ENCODE data around the gene ARHGEF3. TPM values are rescaled to one million over a fixed set of nuclear protein-coding genes. Genes with fewer than 3 reads are reported as not detected.

ARHGEF3 gene
- polyA plus RNA-seq, 3 donors, result 71.4 to 81.2 (median 77.9) TPM

Other genes with a start within 250 kb of the ARHGEF3 start
- gene CCDC66, start 244.8 kb downstream of the ARHGEF3 start, polyA plus RNA-seq (ENCODE audit: insufficient read length in 3 of 3), result 10 to 100 TPM; 30.3 to 57.1 (median 39.6) TPM
- 10 to 100 TPM; 73.8 to 87.4 (median 77.2) TPM for gene TASOR, start 118.7 kb downstream of the ARHGEF3 start, polyA plus RNA-seq (ENCODE audit: insufficient read length in 3 of 3)

Measured in renal cortex interstitium (tissue), 3 donors.